NCI-H345 treated with DMSO at 0.1 percent for 48 hours (cell line): ENCODE measurements around the gene NAV3.

Source experiments
- DNase-seq: peaks from one replicate; lab custom pipeline; 2025; ENCODE audit not compliant: unreplicated experiment; lab: John Stamatoyannopoulos, UW

Gene NAV3, protein sequence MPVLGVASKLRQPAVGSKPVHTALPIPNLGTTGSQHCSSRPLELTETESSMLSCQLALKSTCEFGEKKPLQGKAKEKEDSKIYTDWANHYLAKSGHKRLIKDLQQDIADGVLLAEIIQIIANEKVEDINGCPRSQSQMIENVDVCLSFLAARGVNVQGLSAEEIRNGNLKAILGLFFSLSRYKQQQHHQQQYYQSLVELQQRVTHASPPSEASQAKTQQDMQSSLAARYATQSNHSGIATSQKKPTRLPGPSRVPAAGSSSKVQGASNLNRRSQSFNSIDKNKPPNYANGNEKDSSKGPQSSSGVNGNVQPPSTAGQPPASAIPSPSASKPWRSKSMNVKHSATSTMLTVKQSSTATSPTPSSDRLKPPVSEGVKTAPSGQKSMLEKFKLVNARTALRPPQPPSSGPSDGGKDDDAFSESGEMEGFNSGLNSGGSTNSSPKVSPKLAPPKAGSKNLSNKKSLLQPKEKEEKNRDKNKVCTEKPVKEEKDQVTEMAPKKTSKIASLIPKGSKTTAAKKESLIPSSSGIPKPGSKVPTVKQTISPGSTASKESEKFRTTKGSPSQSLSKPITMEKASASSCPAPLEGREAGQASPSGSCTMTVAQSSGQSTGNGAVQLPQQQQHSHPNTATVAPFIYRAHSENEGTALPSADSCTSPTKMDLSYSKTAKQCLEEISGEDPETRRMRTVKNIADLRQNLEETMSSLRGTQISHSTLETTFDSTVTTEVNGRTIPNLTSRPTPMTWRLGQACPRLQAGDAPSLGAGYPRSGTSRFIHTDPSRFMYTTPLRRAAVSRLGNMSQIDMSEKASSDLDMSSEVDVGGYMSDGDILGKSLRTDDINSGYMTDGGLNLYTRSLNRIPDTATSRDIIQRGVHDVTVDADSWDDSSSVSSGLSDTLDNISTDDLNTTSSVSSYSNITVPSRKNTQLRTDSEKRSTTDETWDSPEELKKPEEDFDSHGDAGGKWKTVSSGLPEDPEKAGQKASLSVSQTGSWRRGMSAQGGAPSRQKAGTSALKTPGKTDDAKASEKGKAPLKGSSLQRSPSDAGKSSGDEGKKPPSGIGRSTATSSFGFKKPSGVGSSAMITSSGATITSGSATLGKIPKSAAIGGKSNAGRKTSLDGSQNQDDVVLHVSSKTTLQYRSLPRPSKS (N-terminal part only)

GRCh38 chr12:77830583-77831351 lies at the start of gene NAV3:
NAV3 (plus strand) TSS chr12:77830894; CDS start chr12:77831462, 568 bp downstream.
- no peak for DNase-seq

GRCh38 chr12:77782034-77782433 lies 48.7 kb upstream of the NAV3 start:
- no peak for DNase-seq

GRCh38 chr12:77782766-77783165 lies 47.9 kb upstream of the NAV3 start:
- DNase-seq: no peak

- DNase-seq: no peak
Observed at GRCh38 chr12:77785211-77785610, 45.5 kb upstream of the NAV3 start.

GRCh38 chr12:77786675-77787074 lies 44.0 kb upstream of the NAV3 start:
- DNase-seq: no peak

DNA sequence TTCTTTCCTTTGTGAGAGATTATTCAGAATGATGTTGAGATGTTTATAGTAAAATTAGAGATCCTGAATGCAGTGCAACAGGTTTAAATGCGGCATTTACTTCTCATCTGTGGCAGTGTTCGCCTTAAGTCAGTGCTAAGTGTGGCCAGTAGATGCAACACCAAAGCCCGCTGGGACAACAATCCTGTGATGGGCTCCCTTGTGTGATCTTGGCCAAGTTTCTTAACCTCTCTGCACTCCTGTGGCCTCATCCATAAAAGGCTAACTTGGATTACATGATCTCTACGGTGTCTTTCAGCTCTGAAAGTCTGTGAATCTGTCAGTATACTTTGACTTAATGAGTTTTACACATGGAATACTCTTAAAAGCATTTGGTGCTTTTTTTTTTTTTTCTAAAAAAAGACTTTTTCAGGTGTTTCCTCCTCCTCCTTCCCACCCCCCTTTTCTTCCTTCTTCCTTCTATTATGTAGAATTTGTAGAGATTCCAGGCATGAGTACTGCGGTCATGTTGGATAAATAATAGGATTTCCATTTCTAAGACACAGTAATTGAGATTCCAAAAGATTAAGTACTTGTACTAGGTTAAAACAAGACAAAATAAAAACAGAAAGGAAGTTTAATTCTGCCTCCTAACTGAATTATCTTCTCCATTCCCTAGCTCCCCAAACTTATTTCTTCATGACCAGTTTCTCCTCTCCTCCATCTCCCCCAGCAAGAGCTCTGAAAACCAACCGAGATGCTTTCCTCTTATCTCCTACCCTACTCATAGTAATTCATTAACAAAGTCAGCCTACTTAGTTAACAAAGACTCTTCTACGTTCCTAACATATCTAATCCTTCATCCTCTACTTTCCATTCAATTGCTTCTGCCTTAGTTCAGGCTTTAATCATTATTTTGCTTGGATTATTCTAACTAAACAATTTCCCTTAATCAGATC lies 42.2 kb upstream of the NAV3 start:
- no peak for DNase-seq

DNA sequence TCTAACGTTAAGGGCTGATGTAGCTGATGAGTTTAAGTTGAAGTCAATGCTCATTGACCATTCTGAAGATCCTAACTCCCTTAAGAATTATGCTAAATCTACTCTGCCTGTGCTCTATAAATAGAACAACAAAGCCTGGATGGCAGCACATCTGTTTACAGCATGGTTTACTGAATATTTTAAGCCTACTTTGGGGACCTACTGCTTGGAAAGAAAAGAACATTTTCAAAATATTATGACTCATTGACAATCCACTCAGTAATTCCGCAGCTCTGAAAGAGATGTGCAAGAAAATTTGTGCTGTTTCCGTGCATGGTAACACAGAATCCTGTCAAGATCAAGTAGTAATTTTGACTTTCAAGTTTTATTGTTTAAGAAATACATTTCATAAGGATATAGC lies 35.0 kb upstream of the NAV3 start:
- DNase-seq: no peak

DNA sequence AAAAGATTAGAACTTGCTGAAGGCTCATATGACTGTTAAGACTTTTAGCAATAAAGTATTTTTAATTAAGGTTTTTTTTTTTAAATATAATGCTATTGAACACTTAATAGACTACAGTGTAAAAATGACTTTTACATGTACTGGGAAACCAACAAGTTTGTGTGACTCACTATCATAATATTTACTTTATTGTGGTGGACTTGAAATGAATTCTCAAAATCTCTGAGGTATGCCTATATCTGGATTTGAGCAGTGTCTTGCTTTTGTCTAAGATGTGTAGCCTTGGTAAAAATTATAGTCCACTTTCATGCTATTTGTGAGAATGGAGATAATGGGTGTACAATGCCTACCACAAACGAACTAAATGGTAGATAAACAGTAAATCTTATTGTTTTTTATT lies 33.9 kb upstream of the NAV3 start:
- DNase-seq: no peak

DNA sequence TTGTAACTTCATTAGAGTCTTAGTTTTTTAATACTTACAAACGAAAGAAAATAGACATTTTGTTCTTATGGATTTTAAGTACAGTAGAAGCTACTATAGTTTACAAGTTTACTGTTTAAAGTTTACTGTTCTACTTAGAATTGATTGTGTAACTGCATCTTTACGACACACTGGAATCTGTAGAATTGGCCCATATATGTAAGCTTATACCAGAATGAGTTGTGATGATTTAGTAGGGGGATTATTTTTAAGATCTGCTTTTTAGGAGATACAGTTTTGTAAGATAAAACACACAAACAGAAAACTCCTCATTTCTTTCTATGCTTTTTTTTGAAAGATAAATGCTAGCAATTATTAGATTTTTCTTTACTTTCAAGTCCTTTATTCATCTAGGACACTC lies 30.2 kb upstream of the NAV3 start:
- DNase-seq: no peak

DNA sequence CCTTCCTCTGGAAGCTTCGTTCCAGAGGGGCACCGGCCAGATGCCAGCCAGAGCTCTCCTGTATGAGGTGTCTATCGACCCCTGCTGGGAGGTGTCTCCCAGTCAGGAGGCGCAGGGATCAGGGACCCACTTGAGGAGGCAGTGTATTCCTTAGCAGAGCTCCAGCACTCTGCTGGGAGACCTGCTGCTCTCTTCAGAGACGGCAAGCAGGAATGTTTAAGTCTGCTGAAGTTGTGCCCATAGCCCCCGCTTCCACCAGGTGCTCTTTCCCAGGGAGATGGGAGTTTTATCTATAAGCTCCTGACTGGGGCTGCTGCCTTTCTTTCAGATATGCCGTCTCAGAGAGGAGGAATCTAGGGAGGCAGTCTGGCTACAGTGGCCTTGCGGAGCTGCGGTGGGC lies 22.2 kb upstream of the NAV3 start:
- no peak for DNase-seq

DNA sequence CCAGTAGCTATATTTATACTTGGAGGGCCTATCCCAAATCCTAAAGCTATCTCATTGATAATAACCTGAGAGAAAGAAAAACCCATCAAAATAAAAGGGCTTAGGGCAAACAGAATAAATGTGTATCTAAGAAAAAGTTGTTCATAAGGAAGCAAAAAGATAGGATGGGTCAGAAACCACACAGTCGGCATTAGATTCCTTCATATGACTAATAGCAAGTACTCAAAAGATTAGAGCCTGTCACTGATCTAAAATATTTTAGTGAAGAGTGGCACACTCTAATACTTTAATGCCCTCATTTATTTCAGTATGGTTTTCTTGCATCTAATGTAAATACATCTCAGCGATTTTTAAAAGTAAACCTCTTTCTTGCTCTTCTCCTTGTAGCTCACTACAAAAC lies 17.1 kb upstream of the NAV3 start:
- DNase-seq: no peak

DNA sequence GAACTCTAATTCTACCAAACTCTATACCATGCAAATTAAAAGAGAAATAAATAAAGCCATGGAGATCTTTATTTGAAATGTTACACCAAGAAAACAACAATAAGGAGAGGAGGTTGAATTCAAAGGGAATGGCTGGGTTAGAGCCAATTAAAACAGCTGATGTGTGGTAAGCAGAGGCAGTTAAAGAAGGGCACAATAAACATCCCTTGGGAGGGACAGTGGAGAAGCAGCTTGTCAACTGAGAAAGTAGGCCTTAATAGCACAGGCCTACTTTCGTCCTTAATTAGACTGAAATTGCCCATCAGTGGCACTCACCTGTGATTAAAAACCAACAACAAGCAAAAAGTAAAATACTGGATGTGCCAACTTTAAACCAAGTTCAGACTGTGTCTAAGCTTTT lies 16.3 kb upstream of the NAV3 start:
- DNase-seq: no peak

- no peak for DNase-seq
Observed at GRCh38 chr12:77816196-77816595, 14.5 kb upstream of the NAV3 start.

DNA sequence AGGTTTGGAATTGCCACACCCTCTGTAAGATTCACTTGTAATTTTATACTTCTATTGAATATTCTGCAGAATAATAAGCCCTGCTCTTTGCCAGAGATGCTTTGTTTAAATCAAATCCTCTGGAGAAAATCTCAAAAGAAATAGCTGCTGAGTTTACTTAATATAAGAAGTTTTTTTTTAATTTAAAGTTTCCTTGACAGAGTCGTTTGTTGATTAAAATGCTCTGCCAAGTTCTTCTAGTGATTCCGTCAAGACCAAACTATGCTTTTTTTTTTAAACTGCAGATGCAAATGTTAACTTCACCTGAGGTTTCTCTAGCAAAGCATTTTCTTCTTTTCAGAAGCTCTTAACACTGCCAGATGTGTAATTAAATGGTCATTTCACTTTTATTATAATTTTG lies 13.4 kb upstream of the NAV3 start:
- DNase-seq: no peak

DNA sequence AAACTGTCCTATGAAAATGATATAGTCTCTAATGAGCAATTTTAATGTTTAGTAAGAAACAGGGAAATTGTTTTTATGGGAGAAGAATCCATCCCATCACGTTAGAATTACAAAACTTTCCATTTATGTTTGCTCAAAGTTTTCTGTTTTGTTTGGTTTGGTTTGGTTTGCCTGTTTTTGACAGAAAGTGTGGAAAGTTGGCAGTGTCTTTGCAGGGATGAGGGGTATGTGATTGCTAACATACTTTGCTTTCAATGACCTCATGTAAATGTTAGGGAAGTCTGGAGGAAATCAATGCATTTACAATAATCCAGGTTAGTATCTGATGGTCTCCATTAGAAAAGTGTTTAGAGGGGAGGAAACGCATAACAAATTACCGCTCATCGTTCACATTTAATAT lies 12.3 kb upstream of the NAV3 start:
- DNase-seq: no peak

- no peak for DNase-seq
Observed at GRCh38 chr12:77821699-77822203, 8.9 kb upstream of the NAV3 start.

GRCh38 chr12:77833329-77833728 lies 2.6 kb downstream of the NAV3 start:
- DNase-seq: no peak

GRCh38 chr12:77834618-77835017 lies 3.9 kb downstream of the NAV3 start:
- no peak for DNase-seq

GRCh38 chr12:77835969-77836368 lies 5.3 kb downstream of the NAV3 start:
- no peak for DNase-seq

DNA sequence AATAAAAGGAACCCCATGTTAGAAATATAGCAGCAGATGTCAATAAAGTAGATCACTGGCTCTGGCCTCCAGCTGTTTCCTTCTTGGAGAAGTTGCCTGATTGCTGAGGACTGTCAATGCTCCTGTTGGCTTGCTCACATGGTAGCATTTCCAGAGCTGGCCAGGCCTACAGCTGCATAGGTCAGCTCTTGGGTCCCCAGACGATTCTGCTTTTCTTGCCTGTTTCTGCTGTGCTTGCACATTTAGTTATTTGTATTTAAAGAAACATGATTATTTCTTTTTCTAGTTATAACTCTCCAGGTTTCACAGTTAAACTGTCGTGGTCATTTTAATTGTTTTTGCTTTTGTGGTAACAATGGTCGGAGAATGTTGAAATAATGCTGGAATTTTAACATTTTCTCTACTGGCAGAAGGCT lies 7.2 kb downstream of the NAV3 start:
- no peak for DNase-seq
